Measurements from ENCODE around the gene MYCL.

MYCL gene, protein sequence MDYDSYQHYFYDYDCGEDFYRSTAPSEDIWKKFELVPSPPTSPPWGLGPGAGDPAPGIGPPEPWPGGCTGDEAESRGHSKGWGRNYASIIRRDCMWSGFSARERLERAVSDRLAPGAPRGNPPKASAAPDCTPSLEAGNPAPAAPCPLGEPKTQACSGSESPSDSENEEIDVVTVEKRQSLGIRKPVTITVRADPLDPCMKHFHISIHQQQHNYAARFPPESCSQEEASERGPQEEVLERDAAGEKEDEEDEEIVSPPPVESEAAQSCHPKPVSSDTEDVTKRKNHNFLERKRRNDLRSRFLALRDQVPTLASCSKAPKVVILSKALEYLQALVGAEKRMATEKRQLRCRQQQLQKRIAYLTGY

DNA sequence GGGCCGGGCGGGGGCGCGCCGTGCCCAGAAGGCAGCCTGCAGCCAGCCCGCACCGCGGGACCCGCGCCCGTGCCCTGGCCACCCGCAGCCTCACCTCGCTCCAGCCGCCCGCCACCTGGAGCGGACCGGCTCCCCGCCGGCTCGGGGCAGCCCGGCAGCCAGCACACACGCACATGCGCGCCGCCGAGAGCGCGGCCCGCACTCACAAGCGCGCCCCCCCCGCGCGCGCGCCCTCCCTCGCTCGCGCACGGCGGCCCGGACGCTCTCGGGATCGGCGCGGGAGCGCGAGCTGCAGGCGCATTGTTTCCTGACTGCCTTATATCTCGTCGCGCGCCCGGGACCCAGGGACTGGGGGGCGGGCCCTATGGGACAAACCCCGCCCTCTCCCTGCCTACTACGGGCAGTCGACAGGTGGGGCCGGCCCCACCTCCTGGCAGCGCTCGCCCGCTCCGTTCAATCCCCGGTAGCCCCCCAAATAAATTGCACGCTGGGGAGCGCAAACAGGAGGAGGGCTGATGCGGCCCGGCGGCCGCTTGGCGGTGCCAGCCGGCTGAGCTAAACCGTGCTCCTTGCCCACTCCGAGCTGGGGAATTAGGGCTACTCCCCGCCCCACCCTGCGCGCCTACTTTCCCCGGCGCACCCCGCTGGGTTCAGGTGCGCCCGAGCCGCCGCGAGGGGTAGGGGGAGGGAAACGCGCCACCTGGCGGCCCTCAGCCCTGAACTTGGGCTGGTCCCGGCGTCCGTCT, at the start of gene MYCL:
Gene MYCL (minus strand): TSS at position 204 of the 746 bp plus-strand sequence. CDS start 483 bp downstream, outside the sequence.
- peak; percentile 100 for DNase-seq

DNA sequence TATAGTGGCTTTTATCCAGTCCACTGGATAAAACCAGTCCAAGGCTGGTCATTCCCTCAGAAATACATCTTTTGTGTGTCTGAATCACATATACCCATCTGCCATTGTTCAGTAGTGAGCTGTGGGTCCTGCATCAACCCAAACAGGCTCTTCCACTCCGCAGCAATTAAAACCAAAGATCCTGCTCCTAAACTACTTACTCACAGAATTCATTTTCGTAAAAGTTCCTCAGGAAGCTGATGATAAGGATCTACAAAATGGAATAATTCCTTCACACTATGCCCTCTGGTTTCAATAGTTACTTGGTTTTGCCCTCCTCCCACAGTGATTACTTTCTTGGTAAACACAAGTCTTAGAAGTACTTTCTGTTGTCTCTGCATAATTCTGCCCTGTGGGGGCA, 48.2 kb upstream of the MYCL start:
- no peak for DNase-seq

DNA sequence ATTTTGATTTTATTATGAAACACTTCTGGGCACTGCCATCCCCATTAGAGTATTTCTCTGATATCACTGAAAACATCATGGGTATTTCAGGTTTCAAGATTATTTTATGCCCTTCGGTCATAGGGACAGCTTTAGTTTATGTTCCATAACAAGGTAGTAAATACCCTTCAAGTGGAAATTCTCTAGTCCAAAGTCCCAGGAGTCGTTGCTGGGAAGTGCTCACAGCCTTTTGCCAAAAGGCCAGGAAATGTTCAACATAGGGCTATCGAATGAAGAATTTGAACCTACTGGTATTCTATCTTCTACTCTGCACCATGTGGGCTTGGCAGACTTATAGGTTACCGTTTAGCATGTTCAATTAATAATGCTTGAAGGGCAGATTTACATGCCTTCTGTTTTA, 45.5 kb upstream of the MYCL start:
- DNase-seq = no peak

DNA sequence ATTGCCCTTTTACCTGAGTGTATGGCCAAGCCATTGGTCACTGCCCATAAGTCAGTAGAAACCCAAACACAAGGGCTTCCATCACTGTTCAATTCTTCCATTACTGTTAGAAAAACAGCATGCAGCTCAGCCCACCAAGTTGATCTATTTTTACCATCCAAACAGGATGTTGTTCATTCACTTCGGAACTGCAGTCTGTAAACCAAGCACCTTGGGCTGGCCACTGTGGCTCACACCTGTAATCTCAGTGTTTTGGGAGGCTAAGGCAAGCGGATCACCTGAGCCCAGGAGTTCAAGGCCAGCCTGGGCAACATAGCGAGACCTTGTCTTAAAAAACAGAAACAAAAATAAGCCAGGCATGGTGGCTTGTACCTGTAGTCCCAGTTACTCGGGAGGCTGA, 44.5 kb upstream of the MYCL start:
- DNase-seq = no peak

DNA sequence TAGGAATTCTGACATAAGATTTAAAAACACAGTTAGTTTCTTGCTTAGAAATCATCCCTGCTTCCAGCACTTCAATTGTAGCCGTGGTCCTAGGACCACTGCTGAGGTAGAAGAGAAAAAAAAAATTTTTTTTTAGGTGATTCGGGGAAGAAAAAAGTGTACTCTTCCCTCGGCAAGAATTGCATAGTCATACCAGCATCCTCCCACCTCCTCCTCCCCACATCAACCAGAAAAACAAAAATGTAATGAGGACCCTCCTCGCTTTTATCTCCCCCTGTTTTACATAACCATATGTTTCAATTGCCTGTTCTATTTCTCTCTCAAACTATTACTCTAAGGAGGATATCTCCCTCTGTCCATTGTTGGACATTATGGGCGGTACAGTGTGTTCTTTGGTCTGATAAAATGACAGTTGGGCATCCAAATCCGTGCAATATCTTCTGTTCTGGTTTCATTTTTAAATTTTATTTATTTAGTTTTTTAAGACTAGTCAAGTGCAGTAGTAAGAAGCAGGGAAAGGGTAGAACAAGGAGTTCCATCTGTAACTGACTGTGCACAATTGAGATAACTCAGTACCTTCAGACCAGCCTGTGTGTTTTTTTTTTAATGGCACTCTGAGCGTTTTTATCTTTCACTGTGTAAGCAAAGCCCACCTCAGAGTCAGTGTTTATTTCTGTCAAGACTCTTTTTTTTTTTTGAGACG, 42.8 kb upstream of the MYCL start:
- DNase-seq = no peak

DNA sequence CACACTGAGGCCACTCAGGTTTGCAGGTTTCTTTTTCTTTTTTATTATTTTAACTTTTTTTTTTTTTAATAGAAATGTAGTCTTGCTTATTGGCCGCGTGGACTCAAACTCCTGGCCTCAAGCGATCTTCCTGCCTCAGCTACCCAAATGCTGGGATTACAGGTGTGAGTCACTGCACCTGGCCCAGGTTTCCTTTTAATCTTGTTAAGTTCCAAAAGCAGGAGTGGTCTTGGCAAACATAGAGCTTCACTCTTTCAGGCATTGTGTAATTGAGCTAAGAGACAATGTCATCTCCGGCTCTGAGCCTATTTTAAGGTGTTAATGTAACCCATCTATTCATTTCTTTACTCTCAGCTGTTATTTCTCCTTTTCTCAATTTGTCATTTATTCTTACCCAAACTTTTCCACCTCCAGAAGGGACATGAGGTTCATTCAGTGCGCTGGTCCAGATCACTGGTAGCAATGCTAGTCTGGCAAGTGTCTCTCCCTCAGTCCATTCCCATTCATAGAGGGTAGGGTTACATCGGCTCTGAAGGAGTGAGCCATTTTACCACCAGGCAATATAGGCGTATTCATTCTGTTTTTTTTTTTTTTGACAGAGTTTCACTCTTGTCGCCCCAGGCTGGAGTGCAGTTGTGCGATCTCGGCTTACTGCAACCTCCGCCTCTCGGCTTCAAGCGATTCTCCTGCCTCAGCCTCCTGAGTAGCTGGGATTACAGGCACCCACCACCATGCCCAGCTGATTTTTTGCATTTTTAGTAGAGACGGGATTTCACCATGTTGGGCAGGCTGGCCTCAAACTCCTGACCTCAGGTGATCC, 42.0 kb upstream of the MYCL start:
- DNase-seq = no peak

DNA sequence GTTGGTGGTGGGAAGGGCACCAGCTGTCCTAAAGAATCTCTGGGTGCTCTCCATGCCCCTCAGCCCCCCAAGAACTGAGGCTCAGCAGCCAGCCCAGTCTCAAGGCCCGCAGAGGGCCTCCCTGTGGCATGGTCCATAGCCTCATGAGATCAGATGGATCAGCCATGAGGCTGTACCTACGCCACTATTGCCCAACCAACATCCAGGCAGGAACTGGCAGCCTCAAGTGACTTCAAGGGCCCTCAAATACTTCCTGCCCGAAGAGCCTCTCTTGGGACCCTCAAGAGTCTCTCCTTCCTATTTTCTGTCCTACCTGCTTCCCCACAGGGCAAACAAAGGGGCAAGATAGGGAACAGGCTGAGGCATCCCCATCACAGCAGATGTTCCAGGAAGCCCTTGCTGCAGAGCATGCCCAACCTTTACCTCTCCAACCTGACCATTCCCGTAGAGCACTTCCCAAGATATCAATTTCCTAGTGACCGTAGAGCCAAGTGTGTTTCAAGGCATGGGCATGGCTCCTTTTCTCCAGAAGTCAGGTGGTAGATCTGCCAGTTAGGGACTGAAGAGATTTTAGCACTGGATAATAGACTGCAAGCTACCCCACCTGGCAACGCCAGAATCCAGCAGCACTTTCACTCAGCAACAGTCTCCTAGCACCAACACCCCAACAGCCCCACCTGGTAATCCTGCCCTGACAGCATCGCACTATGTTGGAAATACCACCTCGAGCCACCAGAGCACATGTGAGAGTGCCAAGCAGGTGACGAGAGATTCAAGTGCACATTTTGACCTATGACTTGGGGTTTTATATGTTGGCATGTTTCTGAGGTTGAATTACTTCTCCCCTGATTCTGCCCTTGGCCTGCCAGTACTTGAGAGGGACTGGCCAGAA, 39.5 kb upstream of the MYCL start:
- DNase-seq = peak; percentile 92

DNA sequence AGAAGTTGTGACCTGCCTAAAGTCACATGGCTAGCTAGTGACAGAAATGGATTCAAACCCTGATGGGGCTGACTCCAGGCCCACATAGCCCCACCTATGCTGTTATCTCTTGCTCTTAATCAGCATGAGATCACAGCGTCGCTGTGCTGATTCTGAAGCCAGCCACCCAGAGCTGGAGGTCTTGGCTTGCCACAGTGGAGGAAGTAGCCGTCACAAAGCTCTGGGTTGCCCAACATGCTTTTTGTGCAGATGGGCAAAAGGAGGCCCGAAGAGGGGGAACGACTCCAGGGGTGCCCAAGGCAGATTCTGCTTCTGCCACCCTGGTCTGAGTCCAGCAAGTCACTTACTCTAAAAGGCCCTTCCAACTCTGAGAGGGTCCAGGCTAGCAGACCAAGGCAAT, 38.5 kb upstream of the MYCL start:
- DNase-seq = no peak

DNA sequence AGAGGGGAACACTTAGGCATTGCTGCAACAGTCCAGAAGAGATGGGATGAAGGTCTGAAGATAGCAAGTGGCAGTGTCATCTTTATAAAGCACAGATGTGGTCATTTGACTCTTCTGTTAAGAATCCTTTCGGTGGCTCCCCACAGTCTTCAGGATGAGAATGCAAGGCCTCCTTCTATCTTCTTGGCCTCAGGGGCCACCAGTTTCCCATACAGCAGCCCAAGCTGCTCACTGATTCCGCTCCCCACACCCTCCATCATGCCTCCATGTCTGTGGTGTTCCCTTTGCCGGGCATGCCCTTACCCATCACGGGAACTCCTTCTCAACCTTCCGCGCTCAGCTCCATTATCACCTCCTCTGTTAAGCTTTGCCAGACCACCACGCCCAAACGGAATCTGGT, 37.1 kb upstream of the MYCL start:
- DNase-seq = no peak

DNA sequence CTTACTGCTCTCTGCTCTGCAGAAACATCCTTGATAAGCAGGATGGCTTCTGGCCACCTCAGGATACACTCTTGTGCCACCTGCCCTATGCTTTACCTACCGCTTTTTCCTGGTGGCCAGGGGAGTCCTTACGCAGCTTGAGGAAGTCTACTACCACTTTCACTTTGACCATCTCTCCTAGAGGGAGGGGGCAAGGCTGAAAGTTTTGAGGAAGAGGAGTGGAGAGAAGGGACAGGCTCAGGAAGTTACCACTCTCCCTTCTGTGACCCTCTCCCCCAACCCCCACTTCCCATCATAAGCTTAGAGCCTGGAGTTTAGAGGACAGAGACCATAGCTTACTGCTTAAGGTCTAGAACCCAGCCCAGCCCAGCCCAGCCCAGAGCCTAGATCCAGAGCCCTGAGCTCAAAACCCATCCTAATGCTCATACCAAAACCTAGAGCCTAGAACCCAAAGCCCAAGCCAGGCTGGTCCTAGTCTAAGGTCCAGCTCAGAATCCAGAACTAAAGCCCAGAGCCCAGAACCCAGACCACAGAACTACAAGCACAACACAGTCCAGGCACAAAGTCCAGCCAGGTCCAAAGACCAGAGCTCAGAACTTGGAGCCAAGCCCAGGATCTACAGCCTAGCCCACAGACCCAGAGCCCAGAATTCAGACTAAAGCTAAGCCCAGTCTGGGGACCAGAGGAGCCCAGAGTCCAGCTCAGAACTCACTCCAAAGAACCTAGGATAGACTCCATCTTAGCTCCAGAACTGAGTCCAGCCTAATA, 35.2 kb upstream of the MYCL start:
- no peak for DNase-seq

DNA sequence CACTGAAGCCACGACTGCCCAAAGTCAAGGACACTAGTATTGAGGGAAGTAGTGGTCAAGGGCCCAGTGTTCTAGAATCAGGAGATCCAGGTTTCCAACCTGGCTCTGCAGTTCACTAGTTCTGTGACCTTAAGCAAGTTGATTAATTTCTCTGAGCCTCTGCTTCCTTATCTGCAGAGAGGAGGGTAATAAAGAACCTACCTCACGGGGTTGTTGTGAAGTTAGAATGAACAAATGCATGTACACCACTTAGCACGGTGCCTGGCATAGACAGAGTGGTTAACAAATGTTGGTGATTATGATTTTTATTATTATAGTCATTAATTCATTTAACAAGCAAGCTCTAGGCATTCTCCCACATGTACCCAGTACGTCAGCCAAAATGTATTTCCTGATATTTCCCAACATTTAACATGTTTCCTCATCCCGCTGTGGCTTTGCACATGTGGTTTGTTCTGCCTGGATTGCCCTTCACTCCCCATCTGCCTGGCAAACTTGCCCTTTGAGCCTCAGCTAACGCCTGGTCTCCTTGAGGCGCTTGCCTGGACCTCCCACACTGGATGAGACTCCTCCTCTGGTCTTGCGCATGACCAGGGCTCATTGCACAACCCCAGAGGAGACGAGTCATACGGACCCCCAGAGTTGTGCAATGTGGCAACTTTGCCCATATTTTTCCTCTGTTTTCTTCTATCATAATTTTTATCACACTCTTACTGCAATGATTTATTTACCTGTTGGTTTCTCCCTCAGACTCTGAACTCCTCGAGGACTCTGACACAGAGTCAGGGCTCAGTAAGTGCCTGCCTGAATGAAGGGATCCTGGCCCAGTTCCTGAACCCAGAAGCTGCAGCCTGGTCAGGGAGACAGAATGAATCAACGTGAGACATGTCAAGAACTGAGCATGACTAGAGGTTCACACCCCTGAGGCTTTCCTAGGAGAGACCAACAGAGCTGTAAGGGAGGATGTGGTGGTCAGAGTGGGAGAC, 32.5 kb upstream of the MYCL start:
- no peak for DNase-seq

DNA sequence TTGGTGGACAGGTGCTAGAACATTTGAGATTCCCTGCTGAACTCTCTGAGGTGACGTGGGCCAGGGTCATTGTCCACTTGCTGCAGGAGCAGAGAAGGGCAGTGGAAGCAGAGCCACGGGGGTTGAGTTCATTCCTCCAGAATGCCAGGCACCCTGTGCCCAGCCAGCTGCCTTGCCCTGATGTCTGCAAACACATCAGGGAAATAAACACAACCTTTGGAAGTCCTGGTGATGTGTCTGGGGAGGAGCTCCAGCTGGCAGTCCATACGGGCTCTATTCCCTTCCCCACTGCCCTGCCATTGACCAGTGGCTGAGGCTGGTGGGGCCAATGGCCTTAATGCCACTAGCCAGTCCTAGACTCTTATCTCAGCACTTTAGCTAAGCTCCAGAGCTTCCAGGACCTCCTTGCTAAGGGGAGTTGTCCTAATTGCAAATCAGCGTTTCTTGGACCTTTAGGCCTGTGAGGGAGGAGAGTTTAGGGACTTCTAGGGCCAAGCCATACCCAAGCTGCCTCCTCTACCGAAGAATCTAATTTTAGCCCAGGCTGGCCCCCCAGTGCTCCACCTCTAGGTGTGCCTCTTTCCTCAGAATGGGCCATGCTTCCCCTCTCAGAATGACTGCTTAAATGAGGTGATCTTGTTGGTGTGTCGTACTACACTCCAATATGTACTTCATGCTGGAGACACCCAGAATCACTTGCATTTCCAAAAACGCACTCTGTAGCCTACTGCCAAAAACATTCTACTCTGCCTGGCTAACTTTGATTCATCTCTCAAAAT, 27.3 kb upstream of the MYCL start:
- DNase-seq = no peak

DNA sequence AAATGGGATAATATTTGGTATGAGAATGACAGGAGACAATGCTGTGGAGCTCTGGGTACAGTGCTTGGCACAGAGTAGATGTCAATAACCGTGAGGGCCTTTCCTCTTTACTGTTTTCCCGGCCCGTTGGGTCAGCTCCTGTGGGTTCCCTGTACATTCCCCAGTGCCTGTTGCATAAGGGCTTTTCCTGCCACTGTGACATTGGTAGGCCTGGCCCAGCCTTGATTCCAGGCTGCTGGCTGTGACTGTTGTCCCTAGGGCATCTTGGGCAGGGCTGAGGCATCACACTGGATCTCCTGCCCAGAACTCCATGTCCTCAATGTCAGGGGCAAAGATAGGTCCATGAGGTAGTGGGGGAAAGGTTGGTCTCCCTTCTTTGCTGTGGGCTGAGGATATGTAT, 25.8 kb upstream of the MYCL start:
- DNase-seq = no peak

DNA sequence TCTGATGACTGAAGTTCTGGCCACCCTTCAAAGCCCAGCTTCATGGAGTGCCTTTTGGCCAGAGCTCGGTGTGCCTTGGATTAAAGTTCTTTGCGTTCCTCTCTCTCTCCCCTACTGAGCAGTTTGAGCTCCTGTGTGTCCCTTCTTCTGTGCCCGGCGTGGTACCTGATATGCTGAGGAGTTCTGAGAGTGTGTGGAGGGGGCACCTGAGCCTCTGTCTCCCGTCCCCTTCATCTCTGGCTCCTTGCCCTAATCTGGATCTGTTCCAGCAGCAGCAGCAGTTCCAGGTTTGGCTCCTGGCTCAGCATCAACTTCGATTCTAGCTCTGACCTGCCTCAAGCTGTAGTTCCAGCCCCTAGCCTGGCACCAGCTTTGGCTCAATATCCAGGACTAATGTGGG, 25.1 kb upstream of the MYCL start:
- DNase-seq = peak; percentile 100

DNA sequence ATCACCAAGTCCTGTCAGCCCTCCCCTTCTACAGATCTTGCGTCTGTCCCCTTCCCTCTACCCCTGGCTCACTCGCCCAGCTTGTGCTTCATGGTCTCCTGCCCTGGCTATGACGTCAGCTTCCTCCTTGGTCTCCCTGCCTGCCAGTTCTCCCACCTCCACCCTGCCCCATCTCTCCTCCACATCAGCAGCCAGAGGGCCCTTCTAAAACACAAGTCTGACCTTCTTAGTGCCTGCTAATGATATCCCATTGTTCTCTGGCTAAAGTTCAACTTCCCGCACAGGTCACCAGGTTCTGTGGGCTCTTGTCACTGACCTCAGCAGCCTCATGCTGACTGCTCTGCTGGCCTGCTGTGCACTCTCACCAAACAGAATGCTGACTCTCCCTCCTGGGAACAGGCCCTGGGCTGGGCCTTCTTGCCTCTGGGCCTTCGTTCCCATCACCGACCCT, 24.7 kb upstream of the MYCL start:
- DNase-seq = peak; percentile 94

DNA sequence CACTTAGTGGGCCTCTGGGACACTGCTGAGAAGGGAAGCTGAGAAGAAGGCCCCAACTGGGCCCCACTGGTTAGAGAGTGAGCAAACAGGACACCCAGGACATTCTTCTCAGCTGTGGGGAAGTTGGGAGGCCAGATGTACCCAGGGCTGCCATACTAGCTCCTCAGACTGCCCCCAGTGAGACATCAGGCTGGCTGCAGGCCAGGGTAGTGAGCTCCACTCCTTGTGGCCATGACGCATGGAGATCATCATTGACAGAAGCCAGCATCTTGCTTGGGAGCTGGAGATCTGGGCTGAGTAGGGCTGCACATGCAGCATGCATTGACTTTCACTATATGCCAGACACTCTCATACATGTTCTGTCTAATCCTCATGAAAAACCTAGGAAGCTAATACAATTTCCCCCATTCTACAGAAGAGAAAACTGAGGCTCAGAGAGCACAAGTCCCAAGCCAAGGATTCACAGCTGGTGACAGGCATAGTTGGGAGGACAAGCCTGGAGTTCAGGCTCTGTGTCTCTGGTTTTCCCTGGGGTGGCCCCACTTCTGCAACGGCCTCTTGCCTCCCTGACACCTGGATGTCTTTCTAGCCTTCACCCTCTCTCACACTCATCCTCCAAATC, 24.1 kb upstream of the MYCL start:
- no peak for DNase-seq

DNA sequence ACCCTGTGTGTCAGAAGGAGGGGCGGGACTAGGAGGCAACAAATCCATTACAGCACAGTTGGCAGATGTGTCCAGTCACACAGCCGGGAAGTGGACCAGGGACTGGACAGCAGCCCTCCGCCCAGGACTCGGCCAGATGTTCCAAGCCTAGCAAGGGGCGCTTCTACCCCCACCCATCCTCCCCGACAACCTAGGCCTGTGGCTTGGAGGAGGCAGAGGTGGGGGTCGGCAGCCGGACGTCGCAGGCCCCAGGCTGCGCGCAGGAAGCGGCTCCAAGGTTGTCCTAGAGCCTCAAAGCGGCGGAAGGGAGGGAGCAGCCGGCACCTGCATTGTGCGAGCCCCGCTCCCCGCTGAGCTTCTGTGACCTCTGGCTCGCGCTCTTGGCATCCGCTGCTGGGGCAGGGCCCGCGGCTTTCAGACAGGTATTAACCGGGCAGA, 20.6 kb upstream of the MYCL start:
- DNase-seq = no peak

DNA sequence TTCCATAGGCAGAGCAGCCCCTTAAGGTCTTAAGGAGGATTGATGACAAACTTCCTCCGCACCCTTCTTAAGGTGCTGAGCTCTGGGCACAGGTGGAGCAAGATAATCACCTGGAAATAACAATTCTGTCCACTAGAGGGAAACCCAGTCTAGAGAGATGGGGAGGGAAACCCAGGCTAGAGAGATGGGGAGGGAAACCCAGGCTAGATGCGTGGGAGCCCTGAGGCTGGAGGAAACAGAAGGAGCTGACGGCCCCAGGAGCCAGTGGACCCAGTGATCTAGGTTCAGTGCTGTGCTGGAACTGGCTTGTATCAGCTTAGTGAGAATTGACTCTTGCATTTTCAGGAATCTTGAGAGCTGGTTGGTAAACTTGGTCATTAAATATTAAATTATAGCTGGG, 17.8 kb upstream of the MYCL start:
- DNase-seq = peak; percentile 100
